GM08714 (cell line): ENCODE measurements around the gene FYN.

Experiments used
- H3K4me3 ChIP-seq: fragments of 200-500 bp; sonication (Bioruptor generic); 2 replicates; pipeline ENCODE4 v1.5.1; 2014; ENCODE audit warnings: mild to moderate bottlenecking, low read length, inconsistent platforms
- ZNF274 ChIP-seq: IDR thresholded peaks from 2 replicates; pipeline ENCODE4 v1.6.1; 2012; ENCODE audit warnings: mild to moderate bottlenecking, low read depth, low read length

FYN gene

GRCh38 chr6:111615916-111616612, 257.2 kb downstream of the FYN start:
- no peak overlapping the region for H3K4me3 ChIP-seq
- no peak for TF ChIP-seq ZNF274

- no peak overlapping the region for H3K4me3 ChIP-seq
- TF ChIP-seq ZNF274, result no peak
Observed at GRCh38 chr6:111614833-111615582, 258.2 kb downstream of the FYN start.

DNA sequence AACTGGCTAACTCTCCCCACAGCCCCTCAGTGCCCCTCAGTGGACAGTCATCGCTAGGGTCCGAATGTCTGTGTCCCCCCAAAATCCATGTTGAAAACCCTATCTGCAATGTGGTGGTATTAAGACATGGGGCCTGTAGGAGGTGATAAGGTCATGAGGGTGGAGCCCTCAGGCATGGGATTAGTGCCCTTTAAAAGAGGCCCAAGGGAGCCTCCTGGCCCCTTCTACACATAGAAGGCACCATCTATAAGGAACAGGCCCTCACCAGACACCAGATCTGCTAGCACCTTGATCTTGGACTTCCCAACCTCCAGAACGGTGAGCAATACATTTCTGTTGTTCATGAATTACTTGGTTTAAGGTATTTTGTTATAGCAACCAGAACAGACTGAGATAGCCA, 260.9 kb downstream of the FYN start:
- no peak overlapping the region for H3K4me3 ChIP-seq
- no peak for TF ChIP-seq ZNF274

DNA sequence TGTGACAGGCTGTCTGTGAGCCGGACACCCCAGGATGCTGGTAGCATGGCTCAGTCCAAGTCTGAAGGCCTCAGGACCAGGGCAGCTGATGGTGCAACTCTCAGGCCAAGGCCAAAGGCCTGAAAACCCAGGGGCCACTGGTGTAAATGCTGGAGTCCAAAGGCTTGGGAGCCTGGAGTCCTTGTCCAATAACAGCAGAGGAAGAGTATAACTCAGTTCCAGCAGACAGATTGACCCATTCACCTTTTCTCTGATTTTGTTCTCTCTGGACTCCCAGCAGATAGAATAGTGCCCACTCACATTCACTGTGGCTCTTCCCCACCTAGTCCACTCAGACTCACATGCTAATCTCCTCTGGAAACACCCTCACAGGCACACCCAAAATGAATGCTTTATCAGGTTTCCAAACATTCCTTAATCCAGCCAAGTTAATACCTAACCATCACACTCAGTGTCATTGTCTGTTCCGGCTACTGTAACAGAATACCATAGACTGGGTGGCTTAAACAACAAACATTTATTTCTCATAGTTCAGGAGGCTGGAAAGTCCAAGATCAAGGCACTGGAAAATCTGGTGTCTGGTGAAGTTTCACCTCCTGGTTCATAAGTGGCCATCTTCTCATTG, 262.6 kb downstream of the FYN start:
- no peak overlapping the region for H3K4me3 ChIP-seq
- TF ChIP-seq ZNF274, result no peak
